Right renal cortex interstitium (tissue), 3 donors: Measurements from ENCODE around the gene COG6. TPM values are rescaled to one million over a fixed set of nuclear protein-coding genes. Genes with fewer than 3 reads are reported as not detected.

ENCODE experiments used
- DNase-seq, 3 donors: peaks; one replicate each; pipeline ENCODE4 v3.0.0-alpha.2; 2013; ENCODE audit warnings: low read depth in 3 of 3, low spot score in 2 of 3
- polyA plus RNA-seq, 3 donors: library from polyadenylated mRNA; unstranded; fragments of 120-200 nt; gene quantifications; one replicate each; pipeline ENCODE4 v1.2.1, GENCODE V29; 2013; ENCODE audit not compliant: insufficient read length in 3 of 3

COG6 gene
- polyA plus RNA-seq, 3 donors = 36.3 to 39.4 (median 36.8) TPM

GRCh38 chr13:39676315-39676876 lies 20.9 kb downstream of the COG6 start:
- DNase-seq = peak in 1 of 3 donors; percentile 15

- no peak for DNase-seq
These were observed 26.8 kb downstream of the COG6 start for GRCh38 chr13:39682310-39682709.

- no peak for DNase-seq
These were observed 27.3 kb downstream of the COG6 start for GRCh38 chr13:39682788-39683187.

- peak in 1 of 3 donors; percentile 13 for DNase-seq
These were observed 29.2 kb downstream of the COG6 start for GRCh38 chr13:39684531-39685137.

- DNase-seq = no peak
These were observed 30.2 kb downstream of the COG6 start for GRCh38 chr13:39685652-39686051.

- DNase-seq = no peak
These were observed 32.8 kb downstream of the COG6 start for GRCh38 chr13:39688278-39688677.

- no peak for DNase-seq
These were observed 33.4 kb downstream of the COG6 start for GRCh38 chr13:39688699-39689405.

GRCh38 chr13:39692660-39693438 lies 37.4 kb downstream of the COG6 start:
- no peak for DNase-seq

GRCh38 chr13:39699274-39699673 lies 43.8 kb downstream of the COG6 start:
- DNase-seq = no peak

GRCh38 chr13:39712626-39713025 lies 57.2 kb downstream of the COG6 start:
- no peak for DNase-seq

GRCh38 chr13:39729156-39729555 lies 73.7 kb downstream of the COG6 start:
- DNase-seq = no peak

- no peak for DNase-seq
These were observed 79.5 kb downstream of the COG6 start for GRCh38 chr13:39734952-39735351.

GRCh38 chr13:39737047-39737446 lies 81.6 kb downstream of the COG6 start:
- no peak for DNase-seq

GRCh38 chr13:39740761-39741160 lies 85.3 kb downstream of the COG6 start:
- DNase-seq = no peak

GRCh38 chr13:39748961-39749360 lies 93.5 kb downstream of the COG6 start:
- no peak for DNase-seq

GRCh38 chr13:39749528-39749927 lies 94.1 kb downstream of the COG6 start:
- DNase-seq = no peak

GRCh38 chr13:39751805-39752204 lies 96.3 kb downstream of the COG6 start:
- DNase-seq = no peak

GRCh38 chr13:39760521-39760920 lies 105.1 kb downstream of the COG6 start:
- no peak for DNase-seq

GRCh38 chr13:39765801-39766463 lies 110.5 kb downstream of the COG6 start:
- DNase-seq = peak in 1 of 3 donors; percentile 7

- DNase-seq = no peak
These were observed 111.1 kb downstream of the COG6 start for GRCh38 chr13:39766464-39767158.
